Pancreas (tissue), 10 donors: ENCODE measurements around the gene MOB3B. TPM values are rescaled to one million over a fixed set of nuclear protein-coding genes. Genes with fewer than 3 reads are reported as not detected.

Experiments
- ATAC-seq, 4 donors: fragments of 200-7000 bp; cut with Tn5 transposase; one replicate each; pipeline versions ENCODE4 v1.8.0 to v1.9.1; 2020; ENCODE audit warnings: mild to moderate bottlenecking in 4 of 4, moderate library complexity in 4 of 4
- DNase-seq, 6 donors: peaks; one replicate each; pipeline ENCODE4 v3.0.0-alpha.2; 2020
- FAIRE-seq: peaks from 2 replicates; lab custom pipeline; 2012; peaks lifted over from hg19 to GRCh38; lab: Jason Lieb, UNC
- H3K27ac ChIP-seq, 4 donors: fragments of 200-600 bp; sonication (generic); 1 replicate in 3 of 4; 2 replicates in 1 of 4; pipeline versions ENCODE4 v1.5.0 to v1.8.0; 2020
- H3K27me3 ChIP-seq, 4 donors: fragments of 200-600 bp; one replicate each; pipeline ENCODE4 v1.8.0; 2021
- H3K36me3 ChIP-seq, 3 donors: fragments of 200-600 bp; sonication (generic) in 1 of 3; one replicate each; pipeline versions ENCODE4 v1.5.0 to v1.8.0; 2020 to 2021
- H3K4me1 ChIP-seq, 3 donors: fragments of 200-600 bp; one replicate each; pipeline ENCODE4 v1.8.0; 2021
- H3K4me3 ChIP-seq, 4 donors: fragments of 200-600 bp; sonication (generic) in 2 of 4; one replicate each; pipeline versions ENCODE4 v1.5.0 to v1.8.0; 2020 to 2021
- H3K9me3 ChIP-seq, 4 donors: fragments of 200-600 bp; one replicate each; pipeline ENCODE4 v1.8.0; 2021
- CTCF ChIP-seq, 4 donors: fragments of 200-600 bp; sonication (generic) in 3 of 4; IDR thresholded peaks; one replicate each; pipeline versions ENCODE4 v1.5.0 to v1.8.0; 2021; ENCODE audit warnings: antibody characterized with exemption in 4 of 4
- WGBS, 2 donors: extraction: QIAGEN DNeasy Blood & Tissue Kit; methylation state at CpG; one replicate each; pipeline ENCODE4 v1.1.7; 2013; 5-methylcytosine and 5-hydroxymethylcytosine counted together
- intact Hi-C, 3 donors: fragments of 100-400 bp; cut with DNase I; formaldehyde crosslinking; loops; one replicate each; pipeline versions ENCODE4 v1.11.1 to v1.14.2; 2022
- polyA plus RNA-seq, 2 donors: library from polyadenylated mRNA; stranded (reverse); fragments of 200-250 nt; gene quantifications; one replicate each; pipeline ENCODE4 v1.2.3, GENCODE V29; 2013
- total RNA-seq, 6 donors: library from RNA; stranded (reverse); fragmentation: NEBNext Ultra II Directional in 4 of 6; extraction: Animal tissue kit (Norgen Biotek cat#: 25700) in 4 of 6; gene quantifications; one replicate each; pipeline versions ENCODE4 v1.2.1 to v1.2.4, GENCODE V29; 2021 to 2023
- donor health status: healthy with polysubstance abuse.
- donor health status: DM: no; HTN: no; CAD: no; lungs with moderate emphysema.
- donor health status: DM: no; HTN: no; CAD: no.
- donor health status: control.
- donor health status: control.
- donor health status: Bipolar disorder and iron deficiency.
- donor health status: DM: yes; HTN: yes; CAD: no.
- donor health status: DM: no; HTN: no; CAD: no.
- donor health status: DM: no; HTN: no; CAD: no.
- donor health status: DM: yes; HTN: yes; CAD: no.

Gene MOB3B
- total and polyA plus RNA-seq, 8 donors, result 1.4 to 10.5 (median 4.0) TPM

- H3K9me3 ChIP-seq, result no peaks in the 10 kb centered on the region
- no peak overlapping the region for H3K4me3 ChIP-seq
- H3K27me3 ChIP-seq, result no peaks in the 10 kb centered on the region
- 71 to 73% methylated on average over 4 of the region's 4 CpGs for WGBS, 2 donors
- no peak for TF ChIP-seq CTCF (IDR thresholded peaks at IDR 0.05)
- peak overlapping the region in 2 of 4 donors; percentile 2 to 16 for H3K27ac ChIP-seq
- intact Hi-C loops, result loop anchor here in 1 of 3 donors (10.0 kb wide), 1 partner anchor 55 kb away; no protein-coding TSS in a partner anchor
- FAIRE-seq (no peak), ATAC-seq (no peak), DNase-seq (no peak)
- H3K4me1 ChIP-seq, result peaks cover 11 to 30% (median 18%) of the 10 kb centered on the region in 3 donors
- no peaks in the 10 kb centered on the region for H3K36me3 ChIP-seq
These were observed 99.7 kb downstream of the MOB3B start for GRCh38 chr9:27429917-27430316.

GRCh38 chr9:27429436-27429835, 100.2 kb downstream of the MOB3B start:
- intact Hi-C loops, result no loop called here
- ATAC-seq, result peak in 2 of 4 donors; percentile 28 to 36
- TF ChIP-seq CTCF (IDR thresholded peaks at IDR 0.05), result no peak
- H3K27ac ChIP-seq, result peak overlapping the region in 1 of 4 donors; percentile 2
- no peaks in the 10 kb centered on the region for H3K36me3 ChIP-seq
- DNase-seq, result no peak
- H3K4me1 ChIP-seq, result peaks cover 11 to 30% (median 18%) of the 10 kb centered on the region in 3 donors
- no peak for FAIRE-seq
- 35 to 41% methylated on average over 2 of the region's 2 CpGs for WGBS, 2 donors
- H3K4me3 ChIP-seq, result no peak overlapping the region
- no peaks in the 10 kb centered on the region for H3K27me3 ChIP-seq
- no peaks in the 10 kb centered on the region for H3K9me3 ChIP-seq

GRCh38 chr9:27428551-27428950, 101.1 kb downstream of the MOB3B start:
- intact Hi-C loops, result no loop called here
- no peak for TF ChIP-seq CTCF (IDR thresholded peaks at IDR 0.05)
- 71 to 93% methylated on average over 1 of the region's 1 CpG for WGBS, 2 donors
- DNase-seq, result no peak
- ATAC-seq, result no peak
- H3K27me3 ChIP-seq, result no peaks in the 10 kb centered on the region
- H3K27ac ChIP-seq, result no peak overlapping the region
- H3K4me1 ChIP-seq, result peaks cover 9 to 30% (median 18%) of the 10 kb centered on the region in 3 donors
- H3K9me3 ChIP-seq, result no peaks in the 10 kb centered on the region
- no peaks in the 10 kb centered on the region for H3K36me3 ChIP-seq
- no peak overlapping the region for H3K4me3 ChIP-seq
- FAIRE-seq, result no peak

GRCh38 chr9:27427272-27427643, 102.4 kb downstream of the MOB3B start:
- no peak for TF ChIP-seq CTCF (IDR thresholded peaks at IDR 0.05)
- ATAC-seq, result peak in 1 of 4 donors; percentile 57
- DNase-seq, result no peak

GRCh38 chr9:27426511-27427271, 102.9 kb downstream of the MOB3B start:
- Histone ChIP-seq H3K27me3 (no peaks in the 10 kb centered on the region), H3K9me3 (no peaks in the 10 kb centered on the region), H3K36me3 (no peaks in the 10 kb centered on the region), H3K4me3 (no peak overlapping the region), H3K27ac (no peak overlapping the region), H3K4me1 (peaks cover 0 to 19% (median 7%) of the 10 kb centered on the region in 3 donors)
- intact Hi-C loops, result no loop called here
- WGBS, 2 donors, result 74 to 81% methylated on average over 5 of the region's 5 CpGs
- DNase-seq (no peak), ATAC-seq (peak in 1 of 4 donors; percentile 45), FAIRE-seq (no peak)
- TF ChIP-seq CTCF (IDR thresholded peaks at IDR 0.05), result no peak

More at GRCh38 chr9:27427272-27427643, 102.4 kb downstream of the MOB3B start:
- Histone ChIP-seq H3K36me3 (no peaks in the 10 kb centered on the region), H3K27ac (no peak overlapping the region), H3K4me1 (peaks cover 4 to 24% (median 13%) of the 10 kb centered on the region in 3 donors), H3K9me3 (no peaks in the 10 kb centered on the region), H3K4me3 (no peak overlapping the region), H3K27me3 (no peaks in the 10 kb centered on the region)
- FAIRE-seq, result no peak
- intact Hi-C loops, result no loop called here
- 80 to 82% methylated on average over 3 of the region's 3 CpGs for WGBS, 2 donors
